ENCODE results near the gene PIGK. TPM values are rescaled to one million over a fixed set of nuclear protein-coding genes. Genes with fewer than 3 reads are reported as not detected.

The PIGK gene
- total RNA-seq, 1 experiment from 2014 or later, result 23.3 TPM

GRCh38 chr1:77047575-77047974 is 171.7 kb downstream of the PIGK start:
- peaks cover 0 to 10% of the 10 kb centered on the region in 2 experiments; a peak in 1 of 4 replicates for H3K4me1 ChIP-seq (ENCODE audit: control insufficient read depth in 1 of 2, insufficient read depth in 2 of 2, low read length in 2 of 2)
- BruUV-seq (replicated peaks), result no TSS peak
- H3K9me2 ChIP-seq (ENCODE audit: insufficient read depth), result no peaks in the 10 kb centered on the region
- H3K79me2 ChIP-seq (ENCODE audit: insufficient read depth, low read length), result no peaks in the 10 kb centered on the region
- no peak overlapping the region for H3K4me2 ChIP-seq (ENCODE audit: low read length)
- ATAC-seq (no peak), DNase-seq (ENCODE audit: low read depth, low spot score) (no peak)
- no peak overlapping the region for H2AFZ ChIP-seq (ENCODE audit: low read depth, low read length, poor library complexity, severe bottlenecking)
- no peaks in the 10 kb centered on the region for H4K20me1 ChIP-seq (ENCODE audit: insufficient read depth)
- POLR2A ChIA-PET, result no interaction called here
- H3K4me3 ChIP-seq (replicated peaks in 1 of 2; ENCODE audit: low read depth in 1 of 2, low read length in 2 of 2), result no peak overlapping the region
- TF ChIP-seq MAX (IDR thresholded peaks at IDR 0.05) (no peak), CTCF (IDR thresholded peaks at IDR 0.05 in 2 of 3, conservative IDR thresholded peaks at IDR 0.05 in 1 of 3; ENCODE audit: borderline replicate concordance in 1 of 3, insufficient read depth in 1 of 3, low read depth in 2 of 3, low read length in 2 of 3) (no peak), JUND (IDR thresholded peaks at IDR 0.05) (no peak), EZH2phosphoT487 (IDR thresholded peaks at IDR 0.05; ENCODE audit: borderline replicate concordance) (no peak), TCF7L2 (IDR thresholded peaks at IDR 0.05; ENCODE audit: borderline replicate concordance, extremely low read depth, insufficient read depth, insufficient read length) (no peak), EZH2 (IDR thresholded peaks at IDR 0.05) (no peak), ZFX (IDR thresholded peaks at IDR 0.05) (no peak), SP1 (IDR thresholded peaks at IDR 0.05; ENCODE audit: low read depth) (no peak), CEBPB (IDR thresholded peaks at IDR 0.05; ENCODE audit: low read depth) (no peak), EGR1 (IDR thresholded peaks at IDR 0.05; ENCODE audit: low read depth) (no peak)
- no peak overlapping the region for H3K27ac ChIP-seq (ENCODE audit: low read depth, low read length)
- intact Hi-C loops (cut with micrococcal nuclease), result no loop called here
- RAD21 ChIA-PET (ENCODE audit: low non-redundant PET in 1 of 2, low total read pairs in 2 of 2, uncharacterized antibody in 2 of 2, unreplicated experiment in 2 of 2), result no interaction called here
- H3K27me3 ChIP-seq (ENCODE audit: insufficient read depth, low read length), result no peaks in the 10 kb centered on the region
- no peaks in the 10 kb centered on the region for H3K9me3 ChIP-seq (ENCODE audit: control insufficient read depth in 1 of 2, insufficient read depth in 1 of 2, low read depth in 1 of 2, low read length in 2 of 2)
- H3K9ac ChIP-seq (ENCODE audit: low read length), result no peak overlapping the region
- CTCF ChIA-PET, result no interaction called here
- no peaks in the 10 kb centered on the region for H3K36me3 ChIP-seq (ENCODE audit: control insufficient read depth in 1 of 2, insufficient read depth in 2 of 2, low read length in 2 of 2)

All from HCT116 (cell line).